HL-60 (cell line): ENCODE data around the gene LYPD4.

ENCODE experiments used
- CTCF ChIP-seq: IDR thresholded peaks from one replicate; pipeline ENCODE4 v1.5.1; 2011; ENCODE audit warnings: low read length, control low read depth, inconsistent platforms; ENCODE audit not compliant: insufficient read depth
- GABPA ChIP-seq: IDR thresholded peaks from 2 replicates; pipeline ENCODE4 v1.6.1; 2012; ENCODE audit warnings: low read depth
- POLR2AphosphoS5 ChIP-seq: IDR thresholded peaks from 2 replicates; pipeline ENCODE4 v1.6.1; 2012; ENCODE audit warnings: low read depth
- REST ChIP-seq: IDR thresholded peaks from 2 replicates; pipeline ENCODE4 v1.6.1; 2012; ENCODE audit warnings: low read depth; ENCODE audit not compliant: insufficient replicate concordance
- SPI1 ChIP-seq: IDR thresholded peaks from 2 replicates; pipeline ENCODE4 v1.6.1; 2012; ENCODE audit warnings: low read depth, mild to moderate bottlenecking, borderline replicate concordance

- no peak for TF ChIP-seq CTCF
- TF ChIP-seq POLR2AphosphoS5: no peak
- no peak for TF ChIP-seq GABPA
- no peak for TF ChIP-seq SPI1
- no peak for TF ChIP-seq REST
Observed at GRCh38 chr19:41849067-41849466, 4.6 kb upstream of the LYPD4 start.
